Activated CD8-positive, alpha-beta T cell treated with anti-CD3 and anti-CD28 coated beads for 36 hours (primary cell): ENCODE results near the gene STK33. TPM values are rescaled to one million over a fixed set of nuclear protein-coding genes. Genes with fewer than 3 reads are reported as not detected.

Experiments used
- ATAC-seq: fragments of 200-7000 bp; cut with Tn5 transposase; one replicate; pipeline ENCODE4 v1.10.0; 2021; ENCODE audit warnings: mild to moderate bottlenecking, moderate library complexity
- CTCF ChIA-PET: fragments of 350-600 bp; sonication (Branson Sonifier 250); formaldehyde crosslinking; loops from one replicate; lab custom pipeline; 2021; ENCODE audit warnings: antibody characterized with exemption; lab: Charles Lee
- POLR2A ChIA-PET: fragments of 350-600 bp; sonication (Branson Sonifier 250); formaldehyde crosslinking; loops from one replicate; lab custom pipeline; 2021; ENCODE audit warnings: antibody characterized with exemption; lab: Charles Lee
- DNase-seq: peaks from one replicate; pipeline ENCODE4 v3.0.0-alpha.2; 2020
- H3K27ac Mint-ChIP-seq: one replicate; pipeline ENCODE4 v1.8.0; 2021; ENCODE audit warnings: mild to moderate bottlenecking, mixed read lengths
- H3K27me3 Mint-ChIP-seq: one replicate; pipeline ENCODE4 v1.8.0; 2021; ENCODE audit warnings: mixed read lengths
- H3K36me3 Mint-ChIP-seq: one replicate; pipeline ENCODE4 v1.8.0; 2021; ENCODE audit warnings: low read depth, mixed read lengths
- H3K4me1 Mint-ChIP-seq: one replicate; pipeline ENCODE4 v1.8.0; 2021; ENCODE audit warnings: low read depth, mixed read lengths
- H3K4me3 Mint-ChIP-seq: one replicate; pipeline ENCODE4 v1.8.0; 2021; ENCODE audit warnings: mild to moderate bottlenecking, moderate library complexity, mixed read lengths
- H3K9me3 Mint-ChIP-seq: one replicate; pipeline ENCODE4 v1.8.0; 2021; ENCODE audit warnings: mixed read lengths
- CTCF ChIP-seq: fragments of 200-600 bp; IDR thresholded peaks from one replicate; pipeline ENCODE4 v1.8.0; 2022; ENCODE audit warnings: antibody characterized with exemption, mild to moderate bottlenecking
- intact Hi-C: fragments of 100-400 bp; cut with micrococcal nuclease; formaldehyde crosslinking; loops from one replicate; pipeline ENCODE4 v1.10.0; 2022
- total RNA-seq, 2 experiments: library from RNA; stranded (reverse); gene quantifications; one replicate each; pipeline ENCODE4 v1.2.3, GENCODE V29; 2021

Gene STK33
- total RNA-seq, 2 experiments from 2014 or later: 1.3 to 3.6 TPM

DNA sequence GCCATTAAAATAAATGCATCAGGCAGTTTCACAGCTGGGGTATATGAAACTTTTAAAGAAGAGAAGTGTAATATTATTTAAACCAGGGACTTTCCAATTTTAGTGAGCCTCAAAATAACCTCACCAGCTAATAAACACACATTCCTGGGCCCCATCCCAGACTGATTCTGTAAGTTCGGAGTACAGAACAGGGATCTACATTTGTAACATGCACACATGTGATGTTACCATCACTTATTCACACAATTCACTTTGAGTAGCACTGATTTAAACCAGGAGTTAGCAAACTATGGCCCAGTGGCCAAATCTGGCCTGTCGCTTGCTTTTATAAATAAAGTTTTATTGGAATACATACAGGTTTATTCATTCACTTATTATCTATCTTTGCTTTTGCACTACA is 62.0 kb downstream of the STK33 start:
- intact Hi-C loops: no loop called here
- Mint-ChIP-seq H3K4me3 (no peak overlapping the region), H3K27ac (no peak overlapping the region), H3K4me1 (no peaks in the 10 kb centered on the region), H3K27me3 (no peaks in the 10 kb centered on the region), H3K36me3 (no peaks in the 10 kb centered on the region), H3K9me3 (no peaks in the 10 kb centered on the region)
- ATAC-seq (no peak), DNase-seq (no peak)
- ChIA-PET POLR2A (no interaction called here), CTCF (no interaction called here)
- TF ChIP-seq CTCF: no peak

- ChIA-PET CTCF (interaction anchor here (1.8 kb wide), 1 partner anchor 35 kb away, joined by 5 read pairs; no protein-coding TSS in a partner anchor), POLR2A (no interaction called here)
- H3K36me3 Mint-ChIP-seq: no peaks in the 10 kb centered on the region
- no peak overlapping the region for H3K27ac Mint-ChIP-seq
- H3K4me3 Mint-ChIP-seq: no peak overlapping the region
- no peaks in the 10 kb centered on the region for H3K27me3 Mint-ChIP-seq
- no peaks in the 10 kb centered on the region for H3K9me3 Mint-ChIP-seq
- ATAC-seq (no peak), DNase-seq (no peak)
- intact Hi-C loops: no loop called here
- no peak for TF ChIP-seq CTCF
- no peaks in the 10 kb centered on the region for H3K4me1 Mint-ChIP-seq
These were observed 62.7 kb downstream of the STK33 start for GRCh38 chr11:8531312-8531711.

- Mint-ChIP-seq H3K4me1 (no peaks in the 10 kb centered on the region), H3K27ac (no peak overlapping the region), H3K4me3 (no peak overlapping the region), H3K9me3 (no peaks in the 10 kb centered on the region), H3K27me3 (no peaks in the 10 kb centered on the region), H3K36me3 (no peaks in the 10 kb centered on the region)
- POLR2A ChIA-PET: no interaction called here
- intact Hi-C loops: no loop called here
- CTCF ChIA-PET: no interaction called here
- TF ChIP-seq CTCF: no peak
- DNase-seq: no peak
- ATAC-seq: no peak
These were observed 66.1 kb downstream of the STK33 start for GRCh38 chr11:8527939-8528338.

- Mint-ChIP-seq H3K36me3 (no peaks in the 10 kb centered on the region), H3K27ac (no peak overlapping the region), H3K4me3 (no peak overlapping the region), H3K9me3 (peaks cover 4% of the 10 kb centered on the region), H3K4me1 (no peaks in the 10 kb centered on the region), H3K27me3 (peaks cover under 1% of the 10 kb centered on the region)
- intact Hi-C loops: no loop called here
- ATAC-seq (no peak), DNase-seq (no peak)
- ChIA-PET POLR2A (no interaction called here), CTCF (no interaction called here)
- no peak for TF ChIP-seq CTCF
These were observed 70.6 kb downstream of the STK33 start for GRCh38 chr11:8523396-8523795.

GRCh38 chr11:8512547-8512946 is 81.5 kb downstream of the STK33 start:
- intact Hi-C loops: no loop called here
- H3K9me3 Mint-ChIP-seq: peaks cover 8% of the 10 kb centered on the region
- CTCF ChIA-PET: no interaction called here
- H3K27me3 Mint-ChIP-seq: peaks cover 5% of the 10 kb centered on the region
- no peak overlapping the region for H3K27ac Mint-ChIP-seq
- no peaks in the 10 kb centered on the region for H3K4me1 Mint-ChIP-seq
- POLR2A ChIA-PET: no interaction called here
- no peak for ATAC-seq
- no peaks in the 10 kb centered on the region for H3K36me3 Mint-ChIP-seq
- DNase-seq: no peak
- no peak for TF ChIP-seq CTCF
- no peak overlapping the region for H3K4me3 Mint-ChIP-seq
